ENCODE results near the gene GMPS.
"Not testable (repeated sequence)": the region's sequence is repeated elsewhere in the genome, so short reads cannot be mapped to it uniquely, and the experiment has no call there.

GMPS gene

DNA sequence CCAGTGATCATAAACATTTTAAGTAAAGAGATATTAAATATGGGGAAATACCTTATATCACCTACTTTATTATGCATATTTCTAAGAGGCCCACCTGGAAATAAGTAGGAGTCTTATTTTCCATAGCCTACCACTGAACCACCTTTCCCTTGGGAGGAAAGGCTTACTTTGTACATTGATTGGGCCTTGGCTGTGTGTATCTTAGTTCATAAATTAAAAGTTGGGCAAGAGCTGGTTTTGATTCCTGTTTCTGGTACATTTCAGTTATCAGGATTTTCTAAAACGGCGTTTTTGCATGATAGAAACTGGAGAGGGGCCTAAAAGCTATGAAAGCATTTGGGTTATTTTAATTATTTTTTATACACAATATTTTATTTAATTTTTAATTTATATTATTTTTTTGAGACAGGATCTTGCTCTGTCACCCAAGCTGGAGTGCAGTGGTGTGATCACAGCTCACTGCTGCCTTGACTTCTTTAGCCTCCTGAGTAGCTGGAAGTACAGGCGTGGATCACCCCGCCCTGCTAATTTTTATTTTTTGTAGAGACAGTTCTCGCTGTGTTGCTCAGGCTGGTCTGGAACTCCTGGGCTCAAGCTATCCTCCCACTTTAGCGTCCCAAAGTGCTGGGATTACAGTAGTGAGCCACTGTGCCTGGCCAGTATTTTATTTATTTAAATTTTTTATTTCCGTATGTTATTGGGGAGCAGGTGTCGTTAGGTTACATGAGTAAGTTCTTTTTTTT, 2.6 kb downstream of the GMPS start:
- no peak for DNase-seq (ENCODE audit: low read depth)

DNA sequence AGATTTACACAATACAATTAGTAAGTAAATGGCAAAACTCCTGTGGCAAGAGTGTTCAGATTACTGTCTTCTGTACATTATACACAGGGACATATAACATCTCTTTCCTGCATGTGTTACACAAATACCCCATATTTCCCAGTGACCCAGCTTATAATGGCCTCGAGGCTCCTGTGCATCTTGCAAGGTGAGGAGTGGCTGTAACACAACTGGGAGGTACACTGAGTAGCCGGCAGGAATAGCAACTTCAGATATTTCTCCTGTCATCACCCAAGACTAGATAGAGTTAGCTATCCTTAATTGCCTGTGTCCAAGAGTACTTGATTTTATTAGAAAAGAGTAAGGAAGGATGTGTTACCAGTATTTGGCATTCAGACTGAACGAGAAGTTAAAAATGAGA, 5.6 kb downstream of the GMPS start:
- no peak for DNase-seq (ENCODE audit: low read depth)

DNA sequence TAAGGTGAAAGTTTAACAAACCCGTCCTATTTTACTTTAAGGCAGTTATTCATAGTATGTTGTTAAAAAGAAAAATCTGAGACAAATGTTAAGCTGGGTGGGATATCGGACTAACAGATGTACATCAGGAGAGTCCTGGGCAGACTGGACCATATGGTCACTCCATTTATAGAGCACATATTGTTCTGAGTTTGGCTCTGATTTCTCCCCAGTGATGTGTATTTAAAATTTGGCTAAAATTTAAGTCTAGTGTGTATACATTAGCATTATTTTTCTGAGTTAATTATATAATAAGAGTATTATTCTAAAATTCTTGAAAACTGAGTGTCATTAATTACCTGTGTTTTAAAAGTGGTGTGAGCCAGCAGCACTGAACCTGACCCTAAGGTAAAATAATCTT, 6.1 kb downstream of the GMPS start:
- DNase-seq (ENCODE audit: low read depth), result no peak

DNA sequence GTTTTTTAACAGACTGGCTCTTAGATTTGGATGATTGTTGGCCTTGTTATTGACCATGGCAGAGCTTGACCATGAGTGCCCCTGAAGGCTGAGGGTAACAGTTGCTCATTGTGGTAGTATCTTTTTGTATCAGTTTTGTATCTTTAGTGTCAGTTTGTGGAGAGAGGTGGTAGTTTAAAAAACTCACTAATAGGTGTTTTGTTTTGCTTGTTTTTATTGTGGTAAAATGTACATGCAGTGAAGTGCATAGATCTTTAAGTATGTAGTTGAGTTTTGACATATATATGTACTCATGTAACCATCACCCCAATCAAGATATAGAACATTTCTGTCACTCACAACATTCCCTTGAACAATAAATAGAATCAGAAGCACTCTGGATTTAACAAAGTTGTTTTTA, 9.8 kb downstream of the GMPS start:
- DNase-seq (ENCODE audit: low read depth), result no peak

DNA sequence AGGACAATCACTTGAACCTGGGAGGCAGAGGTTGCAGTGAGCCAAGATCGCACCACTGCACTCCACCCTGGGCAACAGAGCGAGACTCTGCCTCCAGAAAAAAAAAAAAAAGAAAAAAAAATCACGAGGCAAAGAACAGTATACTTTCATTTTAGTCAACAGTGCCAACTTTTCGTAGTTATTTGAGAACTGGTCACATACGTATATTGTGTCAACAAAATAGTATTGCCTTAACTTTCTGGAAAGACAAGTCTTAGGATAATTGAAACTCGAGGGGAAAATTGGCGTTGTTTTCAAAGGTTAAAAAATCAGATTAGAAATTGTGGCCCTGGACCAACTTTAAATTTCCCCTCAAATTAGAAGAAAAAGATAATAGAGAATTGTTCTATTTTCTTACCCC, 13.8 kb downstream of the GMPS start:
- DNase-seq (ENCODE audit: low read depth), result no peak

DNA sequence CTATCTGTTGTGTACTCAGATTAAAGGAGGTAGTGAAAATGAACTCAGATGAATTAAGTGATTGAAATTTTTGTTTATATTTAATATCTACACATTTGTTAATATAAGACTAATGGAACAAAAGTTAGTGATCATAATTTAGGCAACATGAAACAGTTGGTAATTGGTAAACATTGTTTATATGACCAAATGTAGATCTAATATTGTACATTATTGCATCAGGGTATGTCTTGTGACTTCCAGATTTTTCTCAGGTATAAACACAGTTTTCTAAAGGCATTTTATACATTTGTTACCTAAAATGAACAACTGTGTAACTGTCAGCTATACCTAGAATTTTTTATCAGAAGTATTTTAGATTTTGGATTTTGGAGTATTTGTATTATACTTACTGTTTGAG, 14.8 kb downstream of the GMPS start:
- DNase-seq (ENCODE audit: low read depth), result no peak

DNA sequence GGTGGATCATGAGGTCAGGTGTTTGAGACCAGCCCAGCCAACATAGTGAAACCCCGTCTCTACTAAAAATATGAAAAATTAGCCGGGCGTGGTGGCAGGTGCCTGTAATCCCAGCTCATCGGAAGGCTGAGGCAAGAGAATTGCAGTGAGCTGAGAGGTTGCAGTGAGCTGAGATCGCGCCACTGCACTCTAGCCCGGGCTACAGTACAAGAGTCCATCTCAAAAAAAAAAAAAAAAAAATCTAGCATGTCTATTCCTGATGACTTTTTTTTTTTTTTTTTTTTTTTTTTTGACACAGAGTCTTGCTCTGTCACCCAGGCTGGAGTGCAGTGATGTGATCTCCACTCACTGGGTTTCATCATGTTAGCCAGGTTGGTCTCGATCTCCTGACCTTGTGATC, 15.9 kb downstream of the GMPS start:
- DNase-seq (ENCODE audit: low read depth), result not testable (repeated sequence)

DNA sequence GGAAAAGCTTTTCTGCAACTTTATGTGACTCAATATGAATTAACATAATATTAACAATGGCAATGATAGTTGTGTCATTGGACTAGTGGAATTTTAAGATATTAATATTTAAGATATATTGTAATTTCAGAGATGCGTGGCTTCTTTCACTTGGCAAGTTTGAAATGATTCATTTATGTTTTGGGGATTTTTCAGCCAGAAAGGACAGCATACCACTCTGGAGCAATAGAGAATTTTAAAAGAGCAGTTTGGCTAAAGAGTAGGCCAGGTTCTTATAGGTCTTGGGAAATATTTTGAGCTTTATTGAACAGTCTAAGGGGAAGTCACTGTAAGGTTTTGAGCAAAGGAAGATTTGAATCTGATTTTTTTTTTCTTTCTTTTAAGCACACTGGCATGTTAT, 16.5 kb downstream of the GMPS start:
- DNase-seq (ENCODE audit: low read depth), result no peak

DNA sequence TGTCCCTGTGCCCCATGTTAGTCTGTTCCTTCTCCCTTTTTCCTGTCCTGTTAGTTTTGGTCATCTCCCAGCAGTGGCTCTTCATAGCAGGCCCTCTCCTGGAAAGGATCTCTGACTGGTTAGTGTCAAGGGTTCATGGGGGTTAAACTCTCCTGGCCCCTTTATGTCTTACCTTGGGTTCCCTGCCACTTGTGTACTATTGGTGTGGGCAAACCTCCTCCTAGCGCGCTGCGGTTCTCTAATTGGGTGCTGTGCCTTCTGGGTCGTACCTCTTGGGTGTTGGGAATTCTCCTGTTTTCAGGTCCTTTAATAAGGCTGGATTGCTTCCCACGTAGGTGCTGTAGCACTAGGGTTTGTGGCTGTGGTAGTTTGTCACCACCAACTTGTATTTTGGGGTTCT, 18.8 kb downstream of the GMPS start:
- no peak for DNase-seq (ENCODE audit: low read depth)

DNA sequence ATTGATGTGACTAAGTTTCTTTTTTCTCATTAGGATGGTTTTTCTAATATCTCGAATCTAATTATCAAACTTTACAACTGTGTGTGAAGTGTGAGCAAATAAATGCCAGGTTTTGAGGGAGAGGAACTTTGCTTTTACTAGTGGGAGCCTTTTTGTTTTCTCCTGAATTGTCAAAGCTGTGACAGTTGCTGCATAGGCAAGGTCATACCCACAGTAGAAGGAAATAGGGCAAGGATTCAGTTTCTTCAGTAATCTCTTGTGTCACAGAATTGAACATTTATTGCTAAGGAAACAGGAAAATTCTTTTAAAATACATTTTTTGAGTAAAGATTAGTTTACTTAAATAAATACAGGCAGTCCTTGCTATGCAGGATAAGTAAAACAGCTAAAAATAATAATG, 19.5 kb downstream of the GMPS start:
- DNase-seq (ENCODE audit: low read depth), result no peak

DNA sequence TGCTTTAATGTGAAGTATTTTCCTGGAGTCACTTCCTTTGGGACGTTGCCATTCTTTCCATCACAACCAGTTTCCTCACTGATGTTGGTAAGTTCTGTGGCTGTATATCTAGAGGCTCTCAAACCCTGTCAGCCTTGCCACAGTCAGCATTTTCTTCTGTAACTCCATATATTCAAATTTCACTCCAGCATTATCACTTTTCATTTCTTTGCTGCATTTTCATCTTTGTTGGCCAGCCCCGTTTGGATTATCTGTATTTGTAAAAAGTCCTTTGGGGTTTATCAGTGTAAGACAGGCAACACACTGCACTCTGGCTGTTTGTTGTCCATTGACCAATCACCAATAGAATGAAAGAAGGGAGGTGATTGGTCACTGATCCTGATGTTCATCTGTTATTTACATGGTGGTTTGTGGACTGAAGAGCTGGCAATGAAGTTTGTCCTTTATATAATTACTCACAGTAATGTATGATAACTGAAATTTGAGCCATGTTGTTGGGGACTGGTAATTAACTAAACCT, 20.3 kb downstream of the GMPS start:
- no peak for DNase-seq (ENCODE audit: low read depth)

DNA sequence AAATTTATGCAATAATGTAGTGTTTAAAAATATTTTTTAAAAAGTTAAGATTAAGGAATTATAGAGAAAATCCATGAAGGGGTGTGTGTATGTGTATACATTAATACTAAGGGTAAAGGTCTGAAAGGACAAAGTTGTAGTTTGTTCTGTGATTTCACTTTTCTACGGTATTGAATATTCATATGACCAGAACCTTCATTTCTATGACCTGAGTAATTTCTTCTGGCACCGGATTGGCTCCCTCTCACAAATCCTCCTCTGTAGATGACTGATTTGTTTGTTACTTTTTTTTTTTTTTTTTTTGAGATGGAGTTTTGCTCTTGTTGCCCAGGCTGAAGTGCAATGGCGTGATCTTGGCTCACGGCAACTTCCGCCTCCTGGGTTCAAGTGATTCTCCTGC, 20.9 kb downstream of the GMPS start:
- DNase-seq (ENCODE audit: low read depth), result no peak

DNA sequence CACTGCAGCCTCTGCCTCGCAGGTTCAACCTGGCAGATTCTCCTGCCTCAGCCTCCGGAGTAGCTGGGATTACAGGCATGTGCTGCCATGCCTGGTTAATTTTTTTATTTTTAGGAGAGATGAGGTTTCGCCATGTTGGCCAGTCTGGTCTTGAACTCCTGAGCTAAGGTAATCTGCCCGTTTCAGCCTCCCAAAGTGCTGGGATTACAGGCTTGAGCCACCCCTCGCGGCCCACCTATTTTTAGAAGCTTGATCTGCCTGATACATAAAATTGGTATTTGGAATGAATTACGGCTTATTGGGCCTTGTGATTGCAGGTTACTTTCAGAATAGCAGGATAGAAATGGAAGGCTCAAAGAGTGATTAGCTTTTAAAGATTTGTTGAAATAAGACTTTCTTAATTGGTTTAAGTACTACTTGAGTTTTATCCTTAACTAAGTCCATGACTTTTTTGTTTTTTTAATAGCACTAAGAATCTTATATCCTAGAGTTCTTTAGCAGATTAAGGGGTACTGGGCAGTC, 25.0 kb downstream of the GMPS start:
- DNase-seq (ENCODE audit: low read depth), result no peak

DNA sequence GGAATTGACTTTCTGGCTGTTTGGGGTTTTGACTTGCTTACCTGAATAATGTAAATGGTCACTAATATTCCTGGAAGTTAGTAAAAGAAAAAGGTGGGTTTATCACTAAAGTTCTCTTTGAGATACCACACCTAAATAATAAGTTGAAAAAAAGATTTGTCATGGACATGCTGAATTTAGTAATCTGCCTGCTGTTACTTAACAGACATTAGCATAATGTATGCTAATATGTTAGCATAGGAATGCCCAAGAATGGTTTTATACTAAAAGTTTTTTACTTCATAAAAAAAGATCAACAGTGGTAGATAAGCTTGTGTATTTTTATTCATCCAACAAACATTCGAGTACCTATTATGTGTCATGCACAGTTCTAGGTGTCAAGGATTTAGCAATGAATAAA, 36.5 kb downstream of the GMPS start:
- DNase-seq (ENCODE audit: low read depth), result no peak

DNA sequence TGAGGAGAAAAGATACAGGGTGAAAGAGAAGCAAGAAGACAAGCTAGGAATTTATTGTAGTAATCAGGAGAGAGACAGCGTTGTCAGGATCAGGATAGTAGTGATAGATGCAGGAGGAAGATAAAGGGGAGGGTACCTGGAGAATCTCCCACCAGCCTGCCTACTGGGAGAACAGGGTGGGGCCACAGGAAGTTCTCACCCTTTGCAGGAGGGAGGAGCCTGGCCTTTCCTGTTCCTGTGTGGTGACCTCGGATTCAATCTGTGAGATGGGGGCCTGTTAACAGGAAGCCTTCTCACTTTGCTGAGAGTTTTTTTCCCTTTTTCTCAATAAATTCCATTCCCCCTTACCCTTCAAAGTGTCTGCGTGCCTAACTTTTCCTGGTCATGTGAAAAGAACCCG, 37.6 kb downstream of the GMPS start:
- DNase-seq (ENCODE audit: low read depth), result no peak

DNA sequence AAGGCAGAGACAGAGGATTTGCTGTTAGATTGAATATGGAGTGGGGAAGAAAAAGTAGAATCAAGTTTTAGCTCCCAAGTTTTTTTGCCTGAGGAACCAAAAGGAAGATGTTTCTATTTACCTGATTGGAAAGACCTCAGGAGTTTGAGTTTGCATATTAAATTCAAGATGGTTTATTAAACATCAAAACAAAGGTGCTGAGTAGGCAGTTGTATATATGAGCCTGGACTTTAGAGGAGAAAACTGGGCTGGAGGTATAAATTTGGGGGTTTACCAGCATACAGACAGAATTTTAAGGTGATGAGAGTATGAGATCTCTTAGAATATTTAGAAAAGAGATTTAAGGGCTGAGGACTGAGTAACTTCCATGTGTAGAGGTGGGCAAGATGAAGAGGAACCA, 38.2 kb downstream of the GMPS start:
- DNase-seq (ENCODE audit: low read depth), result no peak

DNA sequence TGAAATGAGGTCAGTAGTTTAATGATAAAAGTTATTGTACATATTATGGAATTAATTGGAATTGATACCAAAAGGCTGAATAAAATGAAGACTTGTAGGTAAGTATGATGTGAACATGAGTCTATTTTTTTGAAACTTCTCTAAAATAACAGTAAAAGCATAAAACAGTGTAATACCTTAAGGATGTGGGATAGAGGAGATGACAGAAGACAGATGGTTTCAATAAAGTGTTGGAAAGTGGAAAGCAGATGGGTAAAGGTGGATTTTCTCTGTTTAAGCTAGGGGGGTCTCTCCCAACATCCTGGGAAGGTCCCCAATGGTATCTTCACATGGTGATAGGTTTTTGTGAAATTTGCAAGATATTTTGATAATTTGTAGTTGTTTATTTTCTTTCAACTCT, 41.6 kb downstream of the GMPS start:
- no peak for DNase-seq (ENCODE audit: low read depth)

DNA sequence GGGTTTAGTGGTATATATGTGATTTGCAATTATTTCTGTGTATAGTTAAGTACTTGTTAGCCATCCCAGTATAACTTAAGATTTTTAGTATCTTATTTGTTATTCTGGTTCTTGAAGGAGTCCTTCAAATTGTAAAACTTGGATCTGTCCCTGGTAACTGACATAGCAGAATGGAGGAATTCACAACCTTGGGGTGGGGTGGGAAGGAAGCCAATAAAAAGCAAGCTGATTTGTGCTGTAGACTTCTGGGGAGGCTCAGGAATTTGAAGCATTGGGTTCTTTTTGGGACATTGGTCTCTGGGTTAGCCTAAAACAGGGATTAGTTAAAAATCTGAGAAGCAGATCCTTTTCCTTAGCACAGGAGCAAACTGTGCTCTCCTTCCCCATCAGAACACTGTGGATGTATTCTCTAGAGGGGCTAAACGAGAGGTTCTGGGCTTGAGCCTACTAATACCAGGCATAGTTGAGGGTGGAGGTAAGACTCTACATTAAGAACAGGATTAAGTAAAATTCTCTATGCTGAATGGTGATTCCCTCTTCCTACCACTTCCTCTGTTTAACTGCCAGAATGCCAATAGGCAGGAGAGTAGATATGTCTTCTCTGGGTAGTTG, 42.2 kb downstream of the GMPS start:
- DNase-seq (ENCODE audit: low read depth), result no peak

DNA sequence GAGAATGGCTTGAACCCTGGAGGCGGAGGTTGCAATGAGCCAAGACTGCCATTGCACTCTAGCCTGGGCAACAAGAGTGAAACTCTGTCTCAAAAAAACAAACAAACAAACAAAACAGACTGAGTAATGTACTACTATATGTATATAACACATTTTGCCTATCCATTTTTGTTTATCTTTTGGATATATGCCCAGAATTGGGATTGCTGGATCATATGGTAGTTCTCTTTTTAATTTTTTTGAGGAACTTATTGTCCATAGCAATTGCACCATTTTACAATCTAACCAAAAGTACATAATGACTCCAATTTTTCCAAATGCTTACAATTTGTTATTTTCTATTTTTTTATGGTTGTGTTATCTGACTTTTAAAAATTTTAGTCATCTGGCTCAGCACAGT, 47.3 kb downstream of the GMPS start:
- no peak for DNase-seq (ENCODE audit: low read depth)

DNA sequence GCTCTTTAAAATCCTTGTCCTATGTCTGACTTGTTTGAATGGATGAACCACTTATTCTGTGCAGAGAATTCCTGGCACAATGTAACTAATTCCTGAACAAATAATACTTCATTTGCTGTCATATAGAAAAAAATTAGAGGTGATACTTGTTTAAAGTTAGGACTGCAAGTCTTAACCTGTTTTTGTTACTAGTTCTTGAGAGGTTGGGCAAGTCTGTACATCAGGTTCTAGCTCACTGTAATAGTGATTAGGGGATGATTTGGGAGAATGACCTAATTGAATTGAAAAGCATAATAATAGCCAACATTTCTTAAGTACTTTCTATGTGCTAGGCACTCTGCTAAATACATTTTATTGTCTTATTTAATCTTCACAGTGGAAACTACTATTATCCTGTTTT, 49.3 kb downstream of the GMPS start:
- DNase-seq (ENCODE audit: low read depth), result no peak

DNA sequence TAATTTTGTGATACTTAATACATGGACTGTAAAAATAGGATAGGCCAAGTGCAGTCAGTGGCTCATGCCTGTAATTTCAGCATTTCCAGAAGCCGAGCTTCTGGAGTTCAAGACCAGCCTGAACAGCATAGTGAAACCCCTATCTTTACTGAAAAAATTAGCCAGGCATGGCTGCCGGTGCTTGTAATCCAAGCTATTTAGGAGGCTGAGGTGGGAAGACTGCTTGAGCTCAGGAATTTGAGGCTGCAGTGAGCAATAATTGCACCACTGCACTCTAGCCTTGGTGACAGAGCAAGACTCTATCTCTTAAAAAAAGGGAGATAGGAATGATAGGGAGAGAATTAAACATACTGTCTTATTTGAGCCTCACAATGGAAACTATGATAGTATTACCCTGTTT, 51.0 kb downstream of the GMPS start:
- DNase-seq (ENCODE audit: low read depth), result no peak

DNA sequence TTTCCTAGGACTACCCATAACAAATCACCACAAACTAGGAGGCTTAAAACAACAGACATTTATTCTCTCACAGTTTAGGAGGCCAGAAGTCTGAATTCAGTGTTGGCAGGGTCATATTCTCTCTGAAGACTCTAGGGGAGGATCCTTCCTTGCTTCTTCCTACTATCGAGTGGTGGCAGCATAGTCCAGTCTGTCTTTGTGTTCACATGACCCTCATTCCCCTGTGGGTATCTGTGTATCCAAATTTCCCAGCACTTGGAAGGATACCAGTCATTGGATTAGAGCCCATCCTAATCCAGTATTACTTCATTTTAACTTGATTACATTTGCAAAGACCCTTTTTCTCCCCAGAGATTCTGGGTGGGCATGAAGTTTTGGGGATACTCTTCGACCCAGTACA, 63.8 kb downstream of the GMPS start:
- DNase-seq (ENCODE audit: low read depth), result no peak

DNA sequence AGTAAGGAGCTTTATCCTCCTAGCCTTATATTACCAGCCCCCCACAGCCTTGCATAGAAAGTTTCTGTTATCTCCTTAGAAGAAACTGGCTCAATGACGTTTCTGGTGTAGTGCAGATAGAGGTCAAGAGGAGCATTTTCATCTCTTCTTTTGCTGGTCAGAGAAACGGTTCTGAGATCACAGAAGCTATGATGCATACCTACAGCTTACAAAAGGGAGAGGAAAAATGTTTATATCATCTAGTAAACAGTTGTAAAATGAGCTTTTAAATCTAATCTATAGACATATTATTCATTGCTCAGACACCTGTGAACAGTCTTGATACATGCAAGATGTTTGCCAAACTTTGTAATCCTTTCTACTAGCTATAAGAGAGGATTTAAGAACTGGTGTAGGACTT, 68.0 kb downstream of the GMPS start:
- no peak for DNase-seq (ENCODE audit: low read depth)

DNA sequence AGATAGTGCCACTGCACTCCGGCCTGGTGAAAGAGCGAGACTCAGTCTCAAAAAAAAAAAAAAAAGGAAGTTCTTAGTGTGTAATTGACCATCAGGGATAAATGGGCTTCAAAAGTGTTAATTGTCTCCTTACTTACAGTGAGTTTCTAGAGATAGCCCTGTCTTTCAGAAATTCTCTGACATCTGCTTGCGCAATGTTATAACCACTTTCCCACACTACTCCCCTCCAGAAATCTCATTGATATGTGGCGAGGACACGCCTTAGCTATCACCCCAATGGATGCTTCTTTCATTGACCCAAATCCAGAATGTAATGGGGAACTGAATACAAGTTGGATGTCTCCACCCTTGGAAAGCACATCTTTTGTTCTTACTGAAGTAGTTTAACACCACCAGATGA, 70.9 kb downstream of the GMPS start:
- DNase-seq (ENCODE audit: low read depth), result no peak

Measured in activated T-cell treated with anti-CD3 and anti-CD28 coated beads for 1 hour (primary cell).